Astrocyte of the spinal cord (primary cell): ENCODE measurements around the gene RNF150.

Experiments
- DNase-seq: peaks from one replicate; pipeline ENCODE4 v3.0.0; 2011; ENCODE audit warnings: low read depth, low spot score
- H3K4me3 ChIP-seq: 2 replicates; pipeline ENCODE4 v1.5.1; 2011; ENCODE audit warnings: low read depth, mild to moderate bottlenecking, low read length, moderate library complexity
- CTCF ChIP-seq: IDR thresholded peaks from 2 replicates; pipeline ENCODE4 v1.5.1; 2012; ENCODE audit warnings: low read depth, mild to moderate bottlenecking, low read length, inconsistent platforms
- in situ Hi-C: cut with HindIII; loops from 2 replicates; pipeline ENCODE4 v1.10.0; 2017; ENCODE audit warnings: low sequenced_read_pairs

Gene RNF150

GRCh38 chr4:140944572-140944971 lies 188.7 kb downstream of the RNF150 start:
- DNase-seq: peak; percentile 76

GRCh38 chr4:140944199-140944515 lies 189.1 kb downstream of the RNF150 start:
- TF ChIP-seq CTCF: no peak
- no peak overlapping the region for H3K4me3 ChIP-seq
- in situ Hi-C loops: no loop called here
- DNase-seq: peak; percentile 85

More at GRCh38 chr4:140944572-140944971, 188.7 kb downstream of the RNF150 start:
- in situ Hi-C loops: no loop called here
- TF ChIP-seq CTCF: no peak
- no peak overlapping the region for H3K4me3 ChIP-seq

- in situ Hi-C loops: no loop called here
- TF ChIP-seq CTCF: no peak
- H3K4me3 ChIP-seq: no peak overlapping the region
- peak; percentile 73 for DNase-seq
These were observed 189.6 kb downstream of the RNF150 start for GRCh38 chr4:140943486-140944198.

GRCh38 chr4:140940589-140940988 lies 192.7 kb downstream of the RNF150 start:
- DNase-seq: no peak
- H3K4me3 ChIP-seq: no peak overlapping the region
- TF ChIP-seq CTCF: no peak

GRCh38 chr4:140937866-140938265 lies 195.4 kb downstream of the RNF150 start:
- TF ChIP-seq CTCF: no peak
- in situ Hi-C loops: no loop called here
- H3K4me3 ChIP-seq: no peak overlapping the region
- DNase-seq: peak; percentile 58

More at GRCh38 chr4:140940589-140940988, 192.7 kb downstream of the RNF150 start:
- in situ Hi-C loops: no loop called here

GRCh38 chr4:140935254-140935653 lies 198.0 kb downstream of the RNF150 start:
- TF ChIP-seq CTCF: no peak
- no peak overlapping the region for H3K4me3 ChIP-seq
- in situ Hi-C loops: no loop called here
- no peak for DNase-seq
